HepG2 (cell line): Measurements from ENCODE around the gene OXLD1. TPM values are rescaled to one million over a fixed set of nuclear protein-coding genes. Genes with fewer than 3 reads are reported as not detected.

ENCODE experiments used
- GLI4 ChIP-seq: sonication (generic); formaldehyde crosslinking; IDR thresholded peaks from 2 replicates; pipeline ENCODE4 v1.5.1; 2020; ENCODE audit warnings: missing genetic modification reagents, mild to moderate bottlenecking, moderate library complexity, borderline replicate concordance
- KDM5A ChIP-seq: fragments of 200-600 bp; sonication (generic); IDR thresholded peaks from 2 replicates; pipeline ENCODE4 v1.7.0; 2018; ENCODE audit warnings: antibody characterized with exemption, mild to moderate bottlenecking, low read length, borderline replicate concordance
- LCORL ChIP-seq, 2 experiments: fragments of 450-650 bp in 1 of 2; sonication (generic) in 1 of 2; formaldehyde crosslinking in 1 of 2; IDR thresholded peaks; 2 replicates each; pipeline versions ENCODE4 v1.5.0 to v1.6.1; 2017 to 2020; ENCODE audit warnings: antibody characterized with exemption in 1 of 2, missing genetic modification reagents in 1 of 2
- NCOA5 ChIP-seq: sonication (generic); formaldehyde crosslinking; IDR thresholded peaks from 2 replicates; pipeline ENCODE4 v1.4.0; 2020; ENCODE audit warnings: missing genetic modification reagents
- PTBP1 ChIP-seq: fragments of 200-400 bp; formaldehyde crosslinking; IDR thresholded peaks from 2 replicates; pipeline ENCODE4 v1.6.1; 2018; ENCODE audit warnings: low read length, low read depth; ENCODE audit not compliant: poor library complexity, severe bottlenecking
- SIX1 ChIP-seq: sonication (generic); formaldehyde crosslinking; IDR thresholded peaks from 2 replicates; pipeline ENCODE4 v1.4.0; 2020; ENCODE audit warnings: missing genetic modification reagents, borderline replicate concordance
- ZFY ChIP-seq: sonication (generic); formaldehyde crosslinking; IDR thresholded peaks from 2 replicates; pipeline ENCODE4 v1.4.0; 2020; ENCODE audit warnings: missing genetic modification reagents
- ZNF337 ChIP-seq: sonication (generic); formaldehyde crosslinking; IDR thresholded peaks from 2 replicates; pipeline ENCODE4 v1.5.1; 2020; ENCODE audit warnings: missing genetic modification reagents, low read depth, mild to moderate bottlenecking, borderline replicate concordance
- ZNF562 ChIP-seq: sonication (generic); formaldehyde crosslinking; IDR thresholded peaks from 2 replicates; pipeline ENCODE4 v1.8.0; 2022; ENCODE audit warnings: missing genetic modification reagents, borderline replicate concordance
- ZNF703 ChIP-seq: sonication (generic); formaldehyde crosslinking; IDR thresholded peaks from 2 replicates; pipeline ENCODE4 v1.5.1; 2020; ENCODE audit warnings: missing genetic modification reagents, mild to moderate bottlenecking, moderate library complexity, borderline replicate concordance
- ZSCAN21 ChIP-seq: sonication (generic); formaldehyde crosslinking; IDR thresholded peaks from 2 replicates; pipeline ENCODE4 v1.8.0; 2022; ENCODE audit warnings: mild to moderate bottlenecking, missing genetic modification reagents, moderate library complexity, borderline replicate concordance
- polyA plus RNA-seq, 8 experiments: library from polyadenylated mRNA; depleted of rRNA in 3 of 8; stranded (reverse) in 7 of 8; unstranded in 1 of 8; fragments of >200 nt; fragmentation: Illumina TruSeq in 4 of 8; extraction: Trizol in 4 of 8; gene quantifications; 2 replicates each; pipeline versions ENCODE4 v1.2.1 to v1.2.3, GENCODE V29; 2011 to 2016; ENCODE audit warnings: low read depth in 4 of 8, missing spikeins in 1 of 8, mixed read lengths in 1 of 8; ENCODE audit not compliant: insufficient read depth in 1 of 8
- total RNA-seq, 5 experiments: library from RNA; depleted of rRNA; stranded (reverse); fragments of >200 nt; fragmentation: Illumina TruSeq; extraction: Trizol; gene quantifications; 2 replicates each; pipeline ENCODE4 v1.2.3, GENCODE V29; 2016; ENCODE audit warnings: low read depth in 1 of 5
- TF ChIP-seq, protein P1 (sequence below): sonication (generic); formaldehyde crosslinking; IDR thresholded peaks from 2 replicates; pipeline ENCODE4 v1.4.0; 2020; ENCODE audit warnings: mild to moderate bottlenecking, missing genetic modification reagents
- TF ChIP-seq, protein P2 (sequence below): sonication (generic); formaldehyde crosslinking; IDR thresholded peaks from 2 replicates; pipeline ENCODE4 v1.8.1; 2023; ENCODE audit warnings: missing genetic modification reagents, inconsistent platforms, borderline replicate concordance
- TF ChIP-seq, protein P3 (sequence below), 2 experiments: sonication (generic) in 1 of 2; formaldehyde crosslinking in 1 of 2; IDR thresholded peaks; 2 replicates each; pipeline versions ENCODE4 v1.6.1 to v1.9.0; 2014 to 2022; ENCODE audit warnings: antibody characterized with exemption in 1 of 2, borderline replicate concordance in 1 of 2, inconsistent platforms in 1 of 2, low read depth in 1 of 2, missing genetic modification reagents in 1 of 2
- TF ChIP-seq, protein P4 (sequence below): sonication (generic); formaldehyde crosslinking; IDR thresholded peaks from 2 replicates; pipeline ENCODE4 v1.4.0; 2020; ENCODE audit warnings: missing genetic modification reagents; ENCODE audit errors: not compliant biosample characterization
- TF ChIP-seq, protein P5 (sequence below): sonication (generic); formaldehyde crosslinking; IDR thresholded peaks from 2 replicates; pipeline ENCODE4 v1.4.0; 2020; ENCODE audit warnings: mild to moderate bottlenecking, missing genetic modification reagents

OXLD1 gene
- total and polyA plus RNA-seq, 2 of the 13 experiments (the other 11 are each of a cell fraction or from before 2014, with no cell fraction given): 27.1 to 37.5 TPM

DNA sequence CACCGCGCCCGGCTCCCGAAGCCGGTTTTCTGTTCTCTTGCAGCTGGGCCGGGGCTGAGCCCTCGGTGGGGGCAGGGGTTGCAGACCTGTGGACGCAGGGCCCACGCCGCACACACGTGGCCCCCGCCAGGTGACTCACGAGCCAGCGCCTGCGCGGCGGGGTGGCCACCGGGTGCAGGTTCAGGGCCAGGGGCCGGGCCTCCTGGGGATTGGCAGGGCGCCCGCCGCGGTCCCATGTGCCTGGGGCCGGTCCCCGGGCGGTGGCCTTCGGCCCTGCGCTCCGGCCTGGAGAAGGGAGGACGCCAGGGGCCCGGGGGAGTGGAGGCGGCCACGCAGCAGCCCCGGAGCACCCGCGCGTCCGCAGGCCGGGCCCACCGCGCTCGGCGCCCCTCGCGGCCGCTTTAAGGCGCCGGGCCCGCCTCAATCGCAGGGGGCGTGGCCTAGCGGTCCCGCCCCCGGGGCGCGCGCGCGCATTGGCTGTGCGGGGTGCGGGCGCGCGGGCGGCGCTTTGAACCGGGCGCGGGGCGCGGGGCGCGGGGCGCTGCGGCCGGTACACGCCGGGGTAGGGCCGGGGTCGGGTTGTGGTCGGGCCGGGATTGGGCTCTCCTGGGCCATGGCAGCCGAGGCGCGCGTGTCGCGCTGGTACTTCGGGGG, 45.5 kb upstream of the OXLD1 start, which contains the start of gene SLC25A10 (continued):
- peak; percentile 99 for TF ChIP-seq ZSCAN21 (CRISPR knock-in tag)
- TF ChIP-seq, protein P1, sequence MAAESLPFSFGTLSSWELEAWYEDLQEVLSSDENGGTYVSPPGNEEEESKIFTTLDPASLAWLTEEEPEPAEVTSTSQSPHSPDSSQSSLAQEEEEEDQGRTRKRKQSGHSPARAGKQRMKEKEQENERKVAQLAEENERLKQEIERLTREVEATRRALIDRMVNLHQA (CRISPR knock-in tag): peak; percentile 78; the same call in 1 of the 2 replicates
- TF ChIP-seq ZFY (CRISPR knock-in tag): peak; percentile 90
- TF ChIP-seq, protein P2, sequence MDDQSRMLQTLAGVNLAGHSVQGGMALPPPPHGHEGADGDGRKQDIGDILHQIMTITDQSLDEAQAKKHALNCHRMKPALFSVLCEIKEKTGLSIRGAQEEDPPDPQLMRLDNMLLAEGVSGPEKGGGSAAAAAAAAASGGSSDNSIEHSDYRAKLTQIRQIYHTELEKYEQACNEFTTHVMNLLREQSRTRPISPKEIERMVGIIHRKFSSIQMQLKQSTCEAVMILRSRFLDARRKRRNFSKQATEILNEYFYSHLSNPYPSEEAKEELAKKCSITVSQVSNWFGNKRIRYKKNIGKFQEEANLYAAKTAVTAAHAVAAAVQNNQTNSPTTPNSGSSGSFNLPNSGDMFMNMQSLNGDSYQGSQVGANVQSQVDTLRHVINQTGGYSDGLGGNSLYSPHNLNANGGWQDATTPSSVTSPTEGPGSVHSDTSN (CRISPR knock-in tag): peak; percentile 96
- TF ChIP-seq SIX1: 0 out of 2 replicates have a peak, but pooled peaks have one; percentile 36
- peak; percentile 83; the same call in 1 of the 2 replicates for TF ChIP-seq NCOA5 (CRISPR knock-in tag)
- TF ChIP-seq, protein P3, sequence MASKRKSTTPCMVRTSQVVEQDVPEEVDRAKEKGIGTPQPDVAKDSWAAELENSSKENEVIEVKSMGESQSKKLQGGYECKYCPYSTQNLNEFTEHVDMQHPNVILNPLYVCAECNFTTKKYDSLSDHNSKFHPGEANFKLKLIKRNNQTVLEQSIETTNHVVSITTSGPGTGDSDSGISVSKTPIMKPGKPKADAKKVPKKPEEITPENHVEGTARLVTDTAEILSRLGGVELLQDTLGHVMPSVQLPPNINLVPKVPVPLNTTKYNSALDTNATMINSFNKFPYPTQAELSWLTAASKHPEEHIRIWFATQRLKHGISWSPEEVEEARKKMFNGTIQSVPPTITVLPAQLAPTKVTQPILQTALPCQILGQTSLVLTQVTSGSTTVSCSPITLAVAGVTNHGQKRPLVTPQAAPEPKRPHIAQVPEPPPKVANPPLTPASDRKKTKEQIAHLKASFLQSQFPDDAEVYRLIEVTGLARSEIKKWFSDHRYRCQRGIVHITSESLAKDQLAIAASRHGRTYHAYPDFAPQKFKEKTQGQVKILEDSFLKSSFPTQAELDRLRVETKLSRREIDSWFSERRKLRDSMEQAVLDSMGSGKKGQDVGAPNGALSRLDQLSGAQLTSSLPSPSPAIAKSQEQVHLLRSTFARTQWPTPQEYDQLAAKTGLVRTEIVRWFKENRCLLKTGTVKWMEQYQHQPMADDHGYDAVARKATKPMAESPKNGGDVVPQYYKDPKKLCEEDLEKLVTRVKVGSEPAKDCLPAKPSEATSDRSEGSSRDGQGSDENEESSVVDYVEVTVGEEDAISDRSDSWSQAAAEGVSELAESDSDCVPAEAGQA (IDR thresholded peaks at IDR 0.05; ENCODE audit: low read depth): no peak
- TF ChIP-seq, protein P3 (CRISPR knock-in tag; IDR thresholded peaks at IDR 0.05; ENCODE audit: borderline replicate concordance): peak; percentile 99
- peak; percentile 80 for TF ChIP-seq GLI4
- TF ChIP-seq ZNF703: peak; percentile 96
- no peak for TF ChIP-seq PTBP1
- TF ChIP-seq, protein P4, sequence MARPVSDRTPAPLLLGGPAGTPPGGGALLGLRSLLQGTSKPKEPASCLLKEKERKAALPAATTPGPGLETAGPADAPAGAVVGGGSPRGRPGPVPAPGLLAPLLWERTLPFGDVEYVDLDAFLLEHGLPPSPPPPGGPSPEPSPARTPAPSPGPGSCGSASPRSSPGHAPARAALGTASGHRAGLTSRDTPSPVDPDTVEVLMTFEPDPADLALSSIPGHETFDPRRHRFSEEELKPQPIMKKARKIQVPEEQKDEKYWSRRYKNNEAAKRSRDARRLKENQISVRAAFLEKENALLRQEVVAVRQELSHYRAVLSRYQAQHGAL (CRISPR knock-in tag): peak; percentile 99
- TF ChIP-seq LCORL (IDR thresholded peaks at IDR 0.05): no peak
- peak; percentile 82 for TF ChIP-seq LCORL (CRISPR knock-in tag; IDR thresholded peaks at IDR 0.05)
- no peak; the same call in none of the 2 replicates for TF ChIP-seq KDM5A
- TF ChIP-seq ZNF337 (CRISPR knock-in tag): 0 out of 2 replicates have a peak, but pooled peaks have one; percentile 63
- TF ChIP-seq, protein P5, sequence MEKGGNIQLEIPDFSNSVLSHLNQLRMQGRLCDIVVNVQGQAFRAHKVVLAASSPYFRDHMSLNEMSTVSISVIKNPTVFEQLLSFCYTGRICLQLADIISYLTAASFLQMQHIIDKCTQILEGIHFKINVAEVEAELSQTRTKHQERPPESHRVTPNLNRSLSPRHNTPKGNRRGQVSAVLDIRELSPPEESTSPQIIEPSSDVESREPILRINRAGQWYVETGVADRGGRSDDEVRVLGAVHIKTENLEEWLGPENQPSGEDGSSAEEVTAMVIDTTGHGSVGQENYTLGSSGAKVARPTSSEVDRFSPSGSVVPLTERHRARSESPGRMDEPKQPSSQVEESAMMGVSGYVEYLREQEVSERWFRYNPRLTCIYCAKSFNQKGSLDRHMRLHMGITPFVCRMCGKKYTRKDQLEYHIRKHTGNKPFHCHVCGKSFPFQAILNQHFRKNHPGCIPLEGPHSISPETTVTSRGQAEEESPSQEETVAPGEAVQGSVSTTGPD: 0 out of 2 replicates have a peak, but pooled peaks have one; percentile 44
- peak; percentile 90 for TF ChIP-seq ZNF562
